Measurements from ENCODE around the gene MLLT10.
"Not testable (repeated sequence)": the region's sequence is repeated elsewhere in the genome, so short reads cannot be mapped to it uniquely, and the experiment has no call there.

MLLT10 gene

GRCh38 chr10:21526860-21527597, 7.0 kb upstream of the MLLT10 start:
- peak in 48 of 58 donors; percentile 15 to 84 (median 56) for DNase-seq

DNA sequence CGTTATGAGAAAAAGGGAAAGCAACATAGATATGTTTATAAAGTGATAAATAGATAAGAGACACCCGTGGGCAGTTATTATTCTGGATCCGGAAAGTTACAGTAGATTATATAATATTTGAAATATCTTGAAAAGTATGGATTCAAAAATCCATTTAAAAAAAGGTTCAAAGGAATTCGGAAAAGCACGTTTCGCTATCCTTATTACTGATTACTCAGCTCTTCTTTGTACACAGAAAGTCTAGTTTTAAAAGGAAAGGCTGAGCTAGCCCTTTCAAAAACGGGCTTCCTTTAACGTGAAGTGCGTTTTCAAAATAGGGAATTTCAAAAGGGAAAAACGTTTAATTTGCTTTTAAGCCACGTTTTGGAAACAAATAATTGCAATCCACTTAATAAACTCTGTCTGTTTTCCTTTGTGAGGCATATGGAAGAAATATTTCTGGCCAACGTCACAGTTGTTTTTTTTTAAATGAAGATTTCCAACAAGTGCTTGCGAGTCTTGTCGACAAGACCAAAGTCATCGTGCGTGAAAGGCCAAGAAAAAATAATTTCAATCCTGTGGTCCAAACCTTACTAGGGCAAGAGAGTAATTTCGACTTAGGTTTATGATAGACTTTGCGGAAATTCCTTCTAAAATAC, 6.3 kb upstream of the MLLT10 start:
- DNase-seq = no peak

DNA sequence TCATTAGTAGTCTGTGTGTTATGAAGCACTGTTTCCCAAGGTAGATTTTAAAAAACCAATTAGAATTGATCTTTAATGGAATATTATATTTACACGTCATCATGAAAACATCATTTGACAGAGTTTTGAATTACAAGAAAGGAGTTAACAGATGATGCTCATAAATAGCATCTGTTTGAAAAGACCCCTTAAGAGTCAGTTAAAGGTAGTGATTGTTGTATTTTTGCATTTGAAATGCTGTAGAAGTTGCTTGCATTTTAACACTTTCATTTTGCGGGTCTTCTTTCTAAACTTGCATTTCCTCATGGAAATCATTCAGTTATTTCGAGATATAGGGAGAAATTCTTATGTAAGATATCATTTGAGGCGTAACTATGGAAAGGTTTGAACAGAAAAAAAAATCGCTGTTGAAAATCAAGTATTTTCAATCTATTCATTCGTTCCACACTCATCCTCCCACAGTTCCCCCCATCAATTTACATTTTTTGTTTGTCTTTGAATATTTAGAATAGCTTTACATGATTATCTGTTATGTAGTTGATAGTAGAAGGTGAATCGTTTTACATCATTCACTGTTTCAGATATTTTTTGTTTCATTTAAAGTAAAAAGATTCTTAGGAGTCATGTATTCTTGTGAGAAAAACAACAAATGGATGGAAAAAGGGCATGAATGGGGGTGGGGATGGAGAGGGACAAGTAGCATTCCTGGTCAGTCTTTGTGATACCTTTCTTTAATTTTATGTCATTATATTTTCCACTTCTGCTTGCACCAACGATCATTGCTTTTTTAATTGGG, 5.6 kb upstream of the MLLT10 start:
- no peak for DNase-seq

DNA sequence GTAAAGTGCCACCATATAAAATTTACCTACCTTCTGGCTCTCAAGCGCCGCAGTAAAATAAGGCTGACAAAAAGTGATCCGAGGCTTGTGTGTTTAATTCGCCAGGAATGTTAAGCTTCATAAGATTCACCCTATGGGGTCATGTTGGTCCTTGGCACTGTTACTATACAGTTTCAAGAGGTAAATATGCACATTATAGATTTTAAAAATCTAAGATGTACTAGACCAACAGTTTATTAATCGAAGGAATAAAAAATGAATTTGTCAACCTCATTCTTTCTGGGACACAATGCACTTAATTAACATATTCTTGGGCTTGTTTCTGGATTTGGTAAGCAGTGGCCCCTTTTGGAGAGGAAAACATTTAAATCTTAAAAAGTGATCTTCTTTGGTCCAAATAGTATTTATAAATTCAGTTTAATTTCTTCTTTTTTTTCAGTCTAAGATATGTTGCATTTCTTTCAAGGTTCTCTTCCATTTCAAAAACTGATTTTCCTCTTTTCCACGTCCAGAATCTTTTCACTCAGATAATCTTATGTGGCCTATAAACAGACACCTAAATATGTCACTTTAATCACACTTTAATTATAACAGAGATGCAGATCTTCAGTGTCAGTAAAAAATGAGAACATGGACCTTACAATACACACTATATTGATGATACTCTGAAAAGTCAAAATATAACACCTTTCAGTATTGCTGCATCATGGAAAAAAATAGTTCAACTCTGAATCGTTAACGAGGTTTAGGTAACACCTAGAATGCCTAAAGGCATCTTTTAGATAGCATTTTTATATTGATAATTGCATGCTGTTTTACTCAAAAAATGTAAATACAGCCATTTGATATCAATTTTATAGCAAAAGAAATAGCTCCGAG, 4.8 kb upstream of the MLLT10 start:
- no peak for DNase-seq

- no peak for DNase-seq
Observed at GRCh38 chr10:21530168-21530567, 3.9 kb upstream of the MLLT10 start.

DNA sequence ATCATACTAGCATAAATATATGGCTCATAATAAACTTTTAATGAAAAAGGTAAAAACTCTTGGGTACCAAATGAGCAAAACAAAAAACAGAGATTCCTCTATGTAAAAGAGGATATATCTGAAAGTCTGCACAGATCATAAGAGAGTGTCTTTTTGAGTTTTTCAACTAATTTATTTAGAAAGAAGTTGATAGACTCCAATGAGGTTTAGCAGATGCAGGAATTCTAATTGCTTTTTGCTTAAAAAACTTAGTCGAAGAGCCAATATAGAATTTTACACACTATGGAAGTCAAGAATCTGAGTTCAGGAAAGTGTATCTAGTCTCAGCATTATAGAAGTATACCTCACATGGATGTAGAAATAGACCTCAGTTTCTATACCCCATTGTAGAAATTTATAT, 3.4 kb upstream of the MLLT10 start:
- no peak for DNase-seq

- DNase-seq = no peak
Observed at GRCh38 chr10:21531164-21531563, 2.9 kb upstream of the MLLT10 start.

DNA sequence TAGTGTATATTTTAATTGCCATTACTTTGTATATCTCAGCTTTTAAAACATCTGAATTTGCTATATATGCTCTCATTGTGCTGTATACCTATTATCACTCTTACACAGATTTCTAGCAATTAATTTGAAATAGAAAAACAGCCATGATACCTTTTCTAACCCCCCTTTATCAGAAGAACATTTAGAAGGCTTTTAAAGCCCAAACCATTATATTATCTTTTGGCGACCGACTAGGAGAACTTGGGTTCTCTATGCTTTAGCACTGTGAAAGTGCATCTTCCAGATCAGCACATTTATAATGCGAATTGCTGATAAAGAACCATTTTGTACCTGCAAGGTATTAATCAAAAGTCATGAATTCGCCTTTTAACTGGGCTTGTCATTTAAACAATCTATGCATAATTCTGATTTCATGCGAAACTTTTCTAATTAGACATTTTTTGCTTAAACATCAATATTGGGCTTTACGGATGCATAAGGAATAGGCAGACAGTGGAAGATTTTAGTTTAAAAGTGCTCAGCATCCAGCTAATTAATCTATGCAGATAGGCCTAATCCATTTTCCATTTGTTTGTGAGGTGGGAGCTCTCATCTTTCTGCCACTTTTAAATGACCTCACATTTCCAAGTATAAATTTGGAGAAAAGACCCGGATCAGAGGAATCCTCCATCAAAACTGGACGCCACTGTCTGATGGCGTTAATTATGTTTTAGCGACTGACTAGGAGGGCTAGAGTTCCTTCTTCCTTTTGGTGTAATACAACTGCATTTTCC, 1.2 kb upstream of the MLLT10 start:
- DNase-seq = no peak

DNA sequence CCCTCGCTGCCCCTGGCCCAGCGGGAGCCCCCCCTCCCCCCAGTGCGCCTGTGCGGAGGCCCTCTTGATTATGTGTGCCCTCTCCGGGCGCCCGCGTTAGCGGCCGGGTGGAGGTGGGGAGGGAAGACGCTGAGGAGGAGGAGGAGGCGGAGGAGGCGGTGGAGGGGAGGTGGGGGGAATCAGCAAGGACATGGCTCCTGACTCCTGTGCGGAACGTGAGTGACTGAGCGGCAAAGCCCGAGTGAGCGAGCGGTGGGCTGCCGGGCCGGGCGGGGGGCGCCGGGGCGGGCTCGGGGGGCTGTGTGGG, 201 bp downstream of the MLLT10 start:
- peak in 1 of 58 donors; percentile 74 for DNase-seq

DNA sequence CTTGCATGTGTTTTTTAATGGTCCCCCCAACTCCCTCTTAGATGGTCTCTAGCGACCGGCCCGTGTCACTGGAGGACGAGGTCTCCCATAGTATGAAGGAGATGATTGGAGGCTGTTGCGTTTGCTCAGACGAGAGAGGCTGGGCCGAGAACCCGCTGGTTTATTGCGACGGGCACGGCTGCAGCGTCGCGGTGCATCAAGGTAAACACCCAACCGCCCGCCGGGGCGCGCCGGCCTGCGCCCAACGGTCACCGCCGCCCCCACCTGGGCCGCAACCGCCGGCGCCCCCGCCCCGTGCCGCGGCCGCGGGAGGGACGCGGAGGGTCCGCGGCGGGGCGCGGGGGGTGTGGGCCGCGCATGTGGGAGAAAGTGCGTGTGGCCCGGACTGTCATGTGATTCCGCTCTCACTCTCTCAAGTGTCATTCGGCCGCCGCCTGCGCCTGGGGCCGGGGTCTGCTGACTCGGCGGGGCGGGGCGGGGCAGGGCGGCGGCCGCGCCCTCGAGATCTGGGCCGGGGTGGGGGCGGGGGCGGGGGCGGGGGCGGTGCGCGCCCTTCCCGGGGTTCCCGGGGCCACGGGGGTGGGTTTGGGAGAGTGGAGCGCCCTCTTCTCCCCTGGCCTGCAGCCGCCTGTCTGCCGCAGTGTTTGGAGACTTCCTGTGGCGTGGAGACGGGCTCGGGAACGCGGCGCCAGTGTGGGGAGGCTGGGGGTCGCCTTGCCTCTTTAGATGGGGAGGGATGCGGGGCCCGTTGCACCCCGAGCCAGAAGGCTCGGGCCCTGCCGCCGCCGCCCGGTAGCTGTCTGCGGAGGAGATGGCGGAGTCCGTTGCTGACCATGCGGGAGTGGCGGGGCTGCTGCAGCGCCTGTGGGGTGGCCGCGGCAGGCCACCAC, 817 bp downstream of the MLLT10 start:
- peak in 47 of 58 donors; percentile 22 to 80 (median 56) for DNase-seq

DNA sequence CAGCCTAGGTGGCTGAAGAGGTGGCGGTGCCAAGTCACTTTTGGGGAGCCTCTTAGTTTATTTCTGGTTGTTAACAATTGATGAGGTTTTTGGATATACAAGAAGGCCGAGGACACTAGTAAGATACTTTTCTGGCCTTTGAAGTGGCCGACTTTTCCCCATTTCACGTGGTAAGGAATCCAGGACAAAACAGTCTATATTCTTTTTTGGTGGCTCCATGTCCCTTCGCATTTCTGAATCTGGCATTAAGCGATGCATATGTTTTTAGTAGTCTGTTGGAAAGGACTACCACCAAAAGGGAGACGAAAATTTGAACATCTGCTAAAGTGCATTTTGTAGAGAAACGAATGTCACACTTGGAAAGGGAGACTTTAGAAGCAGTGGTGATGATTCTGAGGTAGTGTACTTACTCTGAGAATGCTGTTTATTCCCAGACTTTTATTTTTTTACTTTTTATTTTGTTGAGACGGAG, 1.5 kb downstream of the MLLT10 start:
- DNase-seq = no peak

- not testable (repeated sequence) for DNase-seq
Observed at GRCh38 chr10:21535976-21536375, 1.9 kb downstream of the MLLT10 start.

DNA sequence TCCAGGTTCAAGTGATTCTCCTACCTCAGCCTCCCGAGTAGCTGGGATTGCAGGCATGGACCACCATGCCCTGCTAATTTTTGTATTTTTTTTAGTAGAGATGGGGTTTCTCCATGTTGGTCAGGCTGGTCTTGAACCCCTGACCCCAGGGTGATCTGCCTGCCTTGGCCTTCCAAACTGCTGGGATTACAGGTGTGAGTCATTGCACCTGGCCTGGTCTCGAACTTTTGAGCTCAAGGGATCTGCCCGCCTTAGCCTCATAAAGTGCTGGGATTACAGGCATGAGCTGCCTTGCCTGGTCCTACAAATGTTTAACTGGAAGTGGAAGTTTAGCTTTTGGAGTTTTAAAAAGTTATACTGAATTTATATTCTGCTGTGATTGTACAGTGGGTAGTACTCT, 2.8 kb downstream of the MLLT10 start:
- no peak for DNase-seq

GRCh38 chr10:21540701-21541100, 6.7 kb downstream of the MLLT10 start:
- DNase-seq = not testable (repeated sequence)

- no peak for DNase-seq
Observed at GRCh38 chr10:21547246-21547645, 13.2 kb downstream of the MLLT10 start.

DNA sequence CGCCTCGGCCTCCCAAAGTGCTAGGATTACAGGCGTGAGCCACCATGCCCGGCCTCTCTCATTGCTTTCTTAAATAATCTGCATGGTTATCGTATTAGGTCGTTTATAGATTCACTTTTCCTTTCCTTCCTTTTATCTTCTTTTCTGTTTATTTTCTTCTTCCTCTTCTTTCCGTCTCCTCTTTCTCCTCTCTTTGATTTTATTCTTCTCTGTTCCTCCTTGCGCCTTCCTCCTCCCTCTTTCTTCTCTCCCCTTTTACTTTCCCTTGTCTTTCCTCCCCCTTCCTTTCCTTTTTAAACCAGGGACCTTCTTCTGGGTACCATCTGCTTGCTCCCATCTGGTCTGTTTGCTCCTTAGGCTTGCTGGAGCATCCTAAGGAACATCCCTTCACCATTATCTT, 18.6 kb downstream of the MLLT10 start:
- DNase-seq = no peak

DNA sequence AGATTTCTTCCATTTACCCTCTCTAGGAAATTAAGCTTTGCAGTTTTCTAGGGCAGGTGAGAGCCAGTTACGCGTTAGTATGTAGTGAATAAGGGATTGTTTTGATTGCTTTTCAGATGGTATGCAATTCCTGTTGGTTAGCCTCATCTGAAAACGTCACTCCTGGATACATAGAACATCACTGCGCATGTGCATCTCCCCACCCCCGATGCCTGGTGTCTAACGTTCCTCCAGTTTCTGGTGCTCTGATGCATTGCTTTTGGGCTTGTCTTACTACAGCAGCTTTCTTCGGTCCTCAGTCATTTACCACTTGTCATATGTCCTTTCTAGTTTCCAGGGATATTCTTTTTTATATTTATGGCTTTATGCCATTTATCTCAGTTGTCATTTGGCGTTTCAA, 22.5 kb downstream of the MLLT10 start:
- peak in 18 of 58 donors; percentile 2 to 50 (median 16) for DNase-seq

DNA sequence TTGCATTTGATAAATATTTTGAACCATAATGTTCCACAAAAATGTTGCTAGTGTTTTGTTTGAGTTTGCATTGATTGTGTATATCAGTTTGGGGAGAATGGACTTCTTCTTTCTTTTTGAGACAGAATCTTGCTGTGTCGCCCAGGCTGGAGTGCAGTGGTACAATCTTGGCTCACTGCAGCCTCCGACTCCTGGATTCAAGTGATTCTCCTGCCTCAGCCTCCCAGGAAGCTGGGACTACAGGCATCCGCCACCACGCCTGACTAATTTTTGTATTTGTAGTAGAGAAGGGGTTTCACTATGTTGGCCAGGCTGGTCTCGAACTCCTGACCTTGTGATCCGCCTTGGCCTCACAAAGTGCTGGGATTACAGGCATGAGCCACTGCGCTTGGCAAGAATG, 25.0 kb downstream of the MLLT10 start:
- not testable (repeated sequence) for DNase-seq

GRCh38 chr10:21570761-21571521, 36.9 kb downstream of the MLLT10 start:
- no peak for DNase-seq

Measured in anterior cingulate cortex (tissue), 58 donors.